GM12875 (cell line): Measurements from ENCODE around the gene LCE3D.

ENCODE experiments used
- H3K4me3 ChIP-seq: one replicate; pipeline ENCODE4 v1.5.1; 2011; ENCODE audit warnings: low read depth, low read length, control low read depth
- CTCF ChIP-seq: IDR thresholded peaks from 2 replicates; pipeline ENCODE4 v1.5.1; 2011; ENCODE audit warnings: low read depth, mild to moderate bottlenecking, control low read depth, inconsistent platforms, low read length, moderate library complexity, borderline replicate concordance; ENCODE audit not compliant: insufficient read depth

The LCE3D gene

GRCh38 chr1:152533327-152533938, 46.9 kb downstream of the LCE3D start:
- peak; percentile 74 for TF ChIP-seq CTCF
- no peak overlapping the region for H3K4me3 ChIP-seq
